ENCODE measurements around the gene INSYN1.
"Not testable (repeated sequence)": the region's sequence is repeated elsewhere in the genome, so short reads cannot be mapped to it uniquely, and the experiment has no call there.

INSYN1 gene

GRCh38 chr15:73753250-73754130 is at the start of gene INSYN1:
Gene INSYN1, minus strand, starts transcription at chr15:73753351. Its CDS starts 2,221 bp downstream, at chr15:73751130.
- DNase-seq: no peak

GRCh38 chr15:73802431-73803041 is 49.4 kb upstream of the INSYN1 start:
- no peak for DNase-seq

- no peak for DNase-seq
Measured at GRCh38 chr15:73800662-73801345, 47.7 kb upstream of the INSYN1 start.

- no peak for DNase-seq
Measured at GRCh38 chr15:73799466-73799865, 46.3 kb upstream of the INSYN1 start.

GRCh38 chr15:73797366-73798158 is 44.4 kb upstream of the INSYN1 start:
- no peak for DNase-seq

- DNase-seq: no peak
Measured at GRCh38 chr15:73796331-73796831, 43.2 kb upstream of the INSYN1 start.

GRCh38 chr15:73794443-73795133 is 41.4 kb upstream of the INSYN1 start:
- no peak for DNase-seq

GRCh38 chr15:73792899-73793541 is 39.9 kb upstream of the INSYN1 start:
- DNase-seq: not testable (repeated sequence)

- DNase-seq: no peak
Measured at GRCh38 chr15:73792415-73792814, 39.3 kb upstream of the INSYN1 start.

GRCh38 chr15:73789521-73790240 is 36.5 kb upstream of the INSYN1 start:
- no peak for DNase-seq

- DNase-seq: no peak
Measured at GRCh38 chr15:73787621-73788020, 34.5 kb upstream of the INSYN1 start.

GRCh38 chr15:73786538-73786937 is 33.4 kb upstream of the INSYN1 start:
- no peak for DNase-seq

- not testable (repeated sequence) for DNase-seq
Measured at GRCh38 chr15:73785256-73786014, 32.3 kb upstream of the INSYN1 start.

- no peak for DNase-seq
Measured at GRCh38 chr15:73784291-73784690, 31.1 kb upstream of the INSYN1 start.

- DNase-seq: no peak
Measured at GRCh38 chr15:73782344-73782959, 29.3 kb upstream of the INSYN1 start.

GRCh38 chr15:73781038-73781925 is 28.1 kb upstream of the INSYN1 start:
- DNase-seq: no peak

- DNase-seq: no peak
Measured at GRCh38 chr15:73779974-73780373, 26.8 kb upstream of the INSYN1 start.

- DNase-seq: no peak
Measured at GRCh38 chr15:73777741-73778140, 24.6 kb upstream of the INSYN1 start.
